ENCODE measurements around the gene PRKN. TPM values are rescaled to one million over a fixed set of nuclear protein-coding genes. Genes with fewer than 3 reads are reported as not detected.
A peak's percentile ranks its signal among the peaks of the same experiment; 100 is the strongest.

The PRKN gene
- total RNA-seq, 1 donor from 2014 or later = 5.7 TPM

DNA sequence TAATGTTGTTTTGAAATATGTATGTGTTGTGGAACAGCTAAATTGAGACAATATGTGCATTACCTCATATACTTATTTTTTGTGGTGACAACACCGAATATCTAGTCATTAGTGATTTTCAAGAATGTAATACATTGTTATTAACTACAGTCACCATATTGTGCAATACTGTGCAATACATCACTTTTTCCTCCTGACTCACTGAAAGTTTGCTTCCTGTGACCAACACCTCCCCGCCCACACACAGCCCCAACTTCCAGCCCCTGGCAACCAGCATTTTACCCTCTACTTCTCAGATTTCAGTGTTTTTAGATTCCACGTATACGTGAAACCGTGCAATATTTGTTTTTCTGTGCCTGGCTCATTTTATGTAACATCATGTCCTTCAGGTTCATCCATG, 627.9 kb downstream of the PRKN start:
- Mint-ChIP-seq H3K4me3 (ENCODE audit: unreplicated experiment) (no peak overlapping the region), H3K9me3 (ENCODE audit: low read depth) (peaks cover 12% of the 10 kb centered on the region), H3K27me3 (ENCODE audit: low read depth) (no peaks in the 10 kb centered on the region), H3K27ac (ENCODE audit: unreplicated experiment) (peak overlapping the region; percentile 90), H3K36me3 (ENCODE audit: low read depth) (peaks cover 3% of the 10 kb centered on the region), H3K4me1 (ENCODE audit: low read depth) (peaks cover 18% of the 10 kb centered on the region)
- TF ChIP-seq, protein P1, sequence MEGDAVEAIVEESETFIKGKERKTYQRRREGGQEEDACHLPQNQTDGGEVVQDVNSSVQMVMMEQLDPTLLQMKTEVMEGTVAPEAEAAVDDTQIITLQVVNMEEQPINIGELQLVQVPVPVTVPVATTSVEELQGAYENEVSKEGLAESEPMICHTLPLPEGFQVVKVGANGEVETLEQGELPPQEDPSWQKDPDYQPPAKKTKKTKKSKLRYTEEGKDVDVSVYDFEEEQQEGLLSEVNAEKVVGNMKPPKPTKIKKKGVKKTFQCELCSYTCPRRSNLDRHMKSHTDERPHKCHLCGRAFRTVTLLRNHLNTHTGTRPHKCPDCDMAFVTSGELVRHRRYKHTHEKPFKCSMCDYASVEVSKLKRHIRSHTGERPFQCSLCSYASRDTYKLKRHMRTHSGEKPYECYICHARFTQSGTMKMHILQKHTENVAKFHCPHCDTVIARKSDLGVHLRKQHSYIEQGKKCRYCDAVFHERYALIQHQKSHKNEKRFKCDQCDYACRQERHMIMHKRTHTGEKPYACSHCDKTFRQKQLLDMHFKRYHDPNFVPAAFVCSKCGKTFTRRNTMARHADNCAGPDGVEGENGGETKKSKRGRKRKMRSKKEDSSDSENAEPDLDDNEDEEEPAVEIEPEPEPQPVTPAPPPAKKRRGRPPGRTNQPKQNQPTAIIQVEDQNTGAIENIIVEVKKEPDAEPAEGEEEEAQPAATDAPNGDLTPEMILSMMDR (IDR thresholded peaks at IDR 0.05) = no peak
- DNase-seq (ENCODE audit: low spot score) = no peak

GRCh38 chr6:162092816-162093502, 634.6 kb downstream of the PRKN start:
- TF ChIP-seq, protein P1 (IDR thresholded peaks at IDR 0.05) = no peak
- no peak overlapping the region for H3K4me3 Mint-ChIP-seq (ENCODE audit: unreplicated experiment)
- no peaks in the 10 kb centered on the region for H3K9me3 Mint-ChIP-seq (ENCODE audit: low read depth)
- no peaks in the 10 kb centered on the region for H3K27me3 Mint-ChIP-seq (ENCODE audit: low read depth)
- DNase-seq (ENCODE audit: low spot score) = no peak
- H3K4me1 Mint-ChIP-seq (ENCODE audit: low read depth) = peaks cover 25% of the 10 kb centered on the region
- H3K36me3 Mint-ChIP-seq (ENCODE audit: low read depth) = no peaks in the 10 kb centered on the region
- no peak overlapping the region for H3K27ac Mint-ChIP-seq (ENCODE audit: unreplicated experiment)

DNA sequence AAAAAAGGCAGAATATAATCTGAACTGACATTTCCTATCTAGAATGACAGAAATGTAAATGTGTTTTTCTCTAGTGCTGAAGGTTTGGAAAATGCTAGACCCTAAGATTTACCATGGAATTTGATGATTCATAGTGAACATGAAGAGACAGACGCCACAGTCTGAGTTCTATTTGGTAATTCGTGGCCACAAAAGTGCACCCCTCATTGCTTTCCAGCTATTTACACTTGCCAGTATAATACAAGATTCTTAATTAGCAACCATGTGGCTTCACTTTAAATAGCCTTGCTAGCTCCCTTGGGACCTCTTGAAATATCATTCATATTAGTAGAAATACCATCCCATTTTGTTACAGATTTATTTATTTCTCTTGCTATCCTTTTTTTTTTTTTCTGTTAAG, 636.8 kb downstream of the PRKN start:
- Mint-ChIP-seq H3K9me3 (ENCODE audit: low read depth) (no peaks in the 10 kb centered on the region), H3K4me1 (ENCODE audit: low read depth) (peaks cover 25% of the 10 kb centered on the region), H3K27ac (ENCODE audit: unreplicated experiment) (peak overlapping the region; percentile 73), H3K36me3 (ENCODE audit: low read depth) (no peaks in the 10 kb centered on the region), H3K27me3 (ENCODE audit: low read depth) (no peaks in the 10 kb centered on the region), H3K4me3 (ENCODE audit: unreplicated experiment) (no peak overlapping the region)
- TF ChIP-seq, protein P1 (IDR thresholded peaks at IDR 0.05) = no peak
- DNase-seq (ENCODE audit: low spot score) = no peak

DNA sequence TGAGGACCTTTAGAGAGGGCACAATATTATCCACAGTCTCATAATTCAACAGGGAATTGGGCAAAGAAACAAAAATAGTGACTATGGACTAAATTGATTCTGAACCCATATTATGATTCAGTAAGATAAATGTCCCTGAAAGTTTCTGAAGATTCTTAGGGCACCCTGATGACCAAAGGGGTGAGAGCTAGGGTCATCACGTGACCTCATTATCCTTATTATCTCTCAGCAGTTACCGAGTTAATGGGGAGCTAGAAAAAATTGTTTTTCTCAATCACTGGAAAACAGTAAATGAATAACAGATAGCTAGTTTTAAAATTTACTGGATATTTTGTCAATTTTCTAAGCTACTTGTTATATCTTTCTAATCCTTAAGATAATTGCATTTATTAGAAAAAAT, 639.5 kb downstream of the PRKN start:
- H3K9me3 Mint-ChIP-seq (ENCODE audit: low read depth) = no peaks in the 10 kb centered on the region
- H3K27me3 Mint-ChIP-seq (ENCODE audit: low read depth) = no peaks in the 10 kb centered on the region
- peaks cover 25% of the 10 kb centered on the region for H3K4me1 Mint-ChIP-seq (ENCODE audit: low read depth)
- H3K4me3 Mint-ChIP-seq (ENCODE audit: unreplicated experiment) = no peak overlapping the region
- no peaks in the 10 kb centered on the region for H3K36me3 Mint-ChIP-seq (ENCODE audit: low read depth)
- TF ChIP-seq, protein P1 (IDR thresholded peaks at IDR 0.05) = no peak
- no peak for DNase-seq (ENCODE audit: low spot score)
- H3K27ac Mint-ChIP-seq (ENCODE audit: unreplicated experiment) = no peak overlapping the region

DNA sequence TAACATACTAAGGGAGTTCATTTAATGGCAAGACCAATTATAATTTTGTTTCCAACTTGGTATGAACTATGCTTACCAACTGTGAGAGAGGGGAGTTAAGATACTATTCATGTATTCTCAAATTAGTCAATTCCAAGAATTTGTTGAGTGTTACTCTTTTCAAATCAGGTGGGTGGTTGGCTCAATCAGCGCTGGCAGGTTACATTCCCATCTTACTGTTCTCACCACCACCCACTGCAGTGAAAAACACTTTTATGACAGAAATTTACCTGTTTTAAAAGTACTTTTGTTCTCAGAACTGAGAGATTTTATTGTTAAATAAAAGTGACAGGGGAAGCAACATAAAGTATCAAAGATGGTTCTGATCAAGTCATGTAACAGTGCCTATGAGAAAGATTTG, 642.0 kb downstream of the PRKN start:
- H3K27me3 Mint-ChIP-seq (ENCODE audit: low read depth) = no peaks in the 10 kb centered on the region
- TF ChIP-seq, protein P1 (IDR thresholded peaks at IDR 0.05) = no peak
- no peaks in the 10 kb centered on the region for H3K36me3 Mint-ChIP-seq (ENCODE audit: low read depth)
- peaks cover 14% of the 10 kb centered on the region for H3K9me3 Mint-ChIP-seq (ENCODE audit: low read depth)
- no peak for DNase-seq (ENCODE audit: low spot score)
- no peak overlapping the region for H3K4me3 Mint-ChIP-seq (ENCODE audit: unreplicated experiment)
- H3K27ac Mint-ChIP-seq (ENCODE audit: unreplicated experiment) = no peak overlapping the region
- H3K4me1 Mint-ChIP-seq (ENCODE audit: low read depth) = peaks cover 12% of the 10 kb centered on the region
